ENCODE results near the gene EFCAB6.

EFCAB6 gene

DNA sequence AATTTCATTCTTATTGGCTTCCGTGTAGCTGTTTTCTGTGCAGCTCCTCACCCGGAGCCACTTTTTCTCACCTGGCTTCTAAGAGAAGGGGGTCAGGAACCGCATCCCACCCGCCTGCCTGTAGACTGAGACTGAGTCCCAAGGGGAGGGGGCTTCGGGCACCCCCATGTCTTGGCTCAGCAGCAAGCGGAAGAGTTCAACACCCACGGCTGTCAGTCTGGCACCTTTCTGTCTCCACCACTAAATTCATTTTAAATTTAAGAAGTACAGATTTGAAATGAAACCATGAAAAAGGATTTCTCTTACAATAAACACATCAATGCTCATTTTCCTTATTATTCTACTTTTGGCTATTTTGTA is 66.7 kb downstream of the EFCAB6 start:
- TF ChIP-seq, protein P1, sequence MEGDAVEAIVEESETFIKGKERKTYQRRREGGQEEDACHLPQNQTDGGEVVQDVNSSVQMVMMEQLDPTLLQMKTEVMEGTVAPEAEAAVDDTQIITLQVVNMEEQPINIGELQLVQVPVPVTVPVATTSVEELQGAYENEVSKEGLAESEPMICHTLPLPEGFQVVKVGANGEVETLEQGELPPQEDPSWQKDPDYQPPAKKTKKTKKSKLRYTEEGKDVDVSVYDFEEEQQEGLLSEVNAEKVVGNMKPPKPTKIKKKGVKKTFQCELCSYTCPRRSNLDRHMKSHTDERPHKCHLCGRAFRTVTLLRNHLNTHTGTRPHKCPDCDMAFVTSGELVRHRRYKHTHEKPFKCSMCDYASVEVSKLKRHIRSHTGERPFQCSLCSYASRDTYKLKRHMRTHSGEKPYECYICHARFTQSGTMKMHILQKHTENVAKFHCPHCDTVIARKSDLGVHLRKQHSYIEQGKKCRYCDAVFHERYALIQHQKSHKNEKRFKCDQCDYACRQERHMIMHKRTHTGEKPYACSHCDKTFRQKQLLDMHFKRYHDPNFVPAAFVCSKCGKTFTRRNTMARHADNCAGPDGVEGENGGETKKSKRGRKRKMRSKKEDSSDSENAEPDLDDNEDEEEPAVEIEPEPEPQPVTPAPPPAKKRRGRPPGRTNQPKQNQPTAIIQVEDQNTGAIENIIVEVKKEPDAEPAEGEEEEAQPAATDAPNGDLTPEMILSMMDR (conservative IDR thresholded peaks at IDR 0.05; ENCODE audit: low read length): no peak
- no peak for TF ChIP-seq EZH2phosphoT487 (IDR thresholded peaks at IDR 0.05; ENCODE audit: borderline replicate concordance)
- Histone ChIP-seq H3K4me1 (ENCODE audit: insufficient read depth, low read length, poor library complexity, severe bottlenecking) (no peaks in the 10 kb centered on the region), H3K9me3 (ENCODE audit: insufficient read depth, low read depth, low read length) (no peaks in the 10 kb centered on the region), H2AFZ (ENCODE audit: low read length) (no peak overlapping the region), H3K79me2 (ENCODE audit: insufficient read depth, low read length) (no peaks in the 10 kb centered on the region), H3F3A (ENCODE audit: low read depth) (no peaks in the 10 kb centered on the region), H4K20me1 (ENCODE audit: insufficient read depth, low read length, poor library complexity, severe bottlenecking) (no peaks in the 10 kb centered on the region), H3K9ac (ENCODE audit: low read depth, low read length, poor library complexity, severe bottlenecking) (no peak overlapping the region), H3K4me3 (ENCODE audit: low read length, poor library complexity, severe bottlenecking) (no peak overlapping the region), H3K27me3 (ENCODE audit: insufficient read depth, low read length, poor library complexity, severe bottlenecking) (no peaks in the 10 kb centered on the region), H3K4me2 (ENCODE audit: low read depth, low read length, poor library complexity, severe bottlenecking) (no peak overlapping the region), H3K9me2 (replicated peaks; ENCODE audit: low read depth, low read length) (no peaks in the 10 kb centered on the region), H3K36me3 (ENCODE audit: insufficient read depth, low read length) (no peaks in the 10 kb centered on the region)

DNA sequence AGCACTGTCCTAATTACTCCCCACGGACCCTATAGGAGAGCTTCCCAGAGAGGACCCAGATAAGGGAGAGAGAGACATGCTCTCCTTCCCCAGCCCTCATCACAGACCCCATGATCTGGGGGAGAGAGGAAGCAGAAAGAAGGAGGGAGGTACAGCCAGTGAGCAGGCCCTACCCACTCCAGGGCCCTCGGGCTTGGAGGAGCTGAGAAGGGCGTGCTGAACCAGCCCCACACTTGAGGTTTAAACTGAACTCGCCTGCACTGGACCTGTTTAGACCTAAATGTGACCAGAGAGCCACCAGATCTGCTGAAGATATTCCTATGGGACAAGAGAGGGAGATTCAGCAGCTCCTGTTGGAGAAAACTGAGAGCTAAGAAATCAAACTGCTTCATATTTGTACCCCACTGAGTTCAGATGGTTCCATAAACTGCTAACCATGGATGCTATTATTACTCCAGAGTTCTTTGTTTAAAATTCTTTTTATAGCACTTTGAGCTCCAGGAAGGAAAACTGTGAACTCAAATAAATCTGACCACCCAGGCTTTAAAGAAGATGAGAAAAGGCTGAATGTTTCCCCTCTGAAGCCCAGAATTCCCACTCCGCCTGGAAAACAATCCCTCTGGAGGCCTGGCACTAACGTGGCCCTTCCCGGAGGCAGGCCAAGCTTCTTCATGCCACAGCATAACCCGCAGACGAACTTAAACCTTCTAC is 67.2 kb downstream of the EFCAB6 start:
- Histone ChIP-seq H3K4me3 (ENCODE audit: low read length, poor library complexity, severe bottlenecking) (no peak overlapping the region), H2AFZ (ENCODE audit: low read length) (no peak overlapping the region), H3K9me2 (replicated peaks; ENCODE audit: low read depth, low read length) (no peaks in the 10 kb centered on the region), H3K27me3 (ENCODE audit: insufficient read depth, low read length, poor library complexity, severe bottlenecking) (no peaks in the 10 kb centered on the region), H3K9ac (ENCODE audit: low read depth, low read length, poor library complexity, severe bottlenecking) (no peak overlapping the region), H3K9me3 (ENCODE audit: insufficient read depth, low read depth, low read length) (no peaks in the 10 kb centered on the region), H3K4me1 (ENCODE audit: insufficient read depth, low read length, poor library complexity, severe bottlenecking) (no peaks in the 10 kb centered on the region), H3K79me2 (ENCODE audit: insufficient read depth, low read length) (no peaks in the 10 kb centered on the region), H3K36me3 (ENCODE audit: insufficient read depth, low read length) (no peaks in the 10 kb centered on the region), H3F3A (ENCODE audit: low read depth) (no peaks in the 10 kb centered on the region), H4K20me1 (ENCODE audit: insufficient read depth, low read length, poor library complexity, severe bottlenecking) (no peaks in the 10 kb centered on the region), H3K4me2 (ENCODE audit: low read depth, low read length, poor library complexity, severe bottlenecking) (no peak overlapping the region)
- TF ChIP-seq EZH2phosphoT487 (IDR thresholded peaks at IDR 0.05; ENCODE audit: borderline replicate concordance): no peak

DNA sequence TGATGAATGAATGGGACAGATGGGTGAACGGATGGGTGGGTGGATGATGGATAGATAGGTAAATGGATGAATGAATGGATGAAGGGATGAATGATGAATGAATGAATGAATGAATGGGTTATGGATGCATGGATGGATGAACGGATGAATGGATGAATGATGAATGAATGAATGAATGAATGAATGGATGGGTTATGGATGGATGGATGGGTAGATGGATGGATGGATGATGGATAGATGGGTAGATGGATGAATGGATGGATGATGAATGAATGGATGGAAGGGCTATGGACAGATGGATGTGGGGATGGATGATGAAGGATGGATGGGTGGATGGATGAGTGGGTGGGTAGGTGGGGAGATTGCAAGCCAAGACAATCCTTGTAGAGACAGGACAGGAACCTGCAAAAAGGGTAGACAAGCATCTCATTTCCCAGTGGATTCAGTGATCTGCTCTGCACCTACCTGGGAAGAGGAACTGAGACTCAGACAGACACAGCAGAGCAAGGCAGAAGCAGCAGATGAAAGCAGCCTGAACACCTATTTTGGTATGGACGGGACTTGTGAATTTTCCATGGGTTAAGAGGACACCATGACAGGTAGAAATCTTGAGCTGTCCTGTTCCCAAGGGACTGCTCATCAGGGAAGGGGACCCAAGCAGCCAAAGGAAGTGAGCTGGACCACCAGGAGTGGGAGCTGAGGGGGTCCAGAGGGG is 68.0 kb downstream of the EFCAB6 start:
- H3K9ac ChIP-seq (ENCODE audit: low read depth, low read length, poor library complexity, severe bottlenecking): no peak overlapping the region
- H3K27me3 ChIP-seq (ENCODE audit: insufficient read depth, low read length, poor library complexity, severe bottlenecking): no peaks in the 10 kb centered on the region
- no peaks in the 10 kb centered on the region for H3K36me3 ChIP-seq (ENCODE audit: insufficient read depth, low read length)
- no peaks in the 10 kb centered on the region for H3K4me1 ChIP-seq (ENCODE audit: insufficient read depth, low read length, poor library complexity, severe bottlenecking)
- no peak overlapping the region for H2AFZ ChIP-seq (ENCODE audit: low read length)
- H3K9me3 ChIP-seq (ENCODE audit: insufficient read depth, low read depth, low read length): no peaks in the 10 kb centered on the region
- no peaks in the 10 kb centered on the region for H4K20me1 ChIP-seq (ENCODE audit: insufficient read depth, low read length, poor library complexity, severe bottlenecking)
- H3K4me2 ChIP-seq (ENCODE audit: low read depth, low read length, poor library complexity, severe bottlenecking): no peak overlapping the region
- no peaks in the 10 kb centered on the region for H3K79me2 ChIP-seq (ENCODE audit: insufficient read depth, low read length)
- H3K9me2 ChIP-seq (replicated peaks; ENCODE audit: low read depth, low read length): no peaks in the 10 kb centered on the region
- TF ChIP-seq EZH2phosphoT487 (IDR thresholded peaks at IDR 0.05; ENCODE audit: borderline replicate concordance): no peak
- TF ChIP-seq, protein P1 (conservative IDR thresholded peaks at IDR 0.05; ENCODE audit: low read length): no peak
- no peaks in the 10 kb centered on the region for H3F3A ChIP-seq (ENCODE audit: low read depth)
- no peak overlapping the region for H3K4me3 ChIP-seq (ENCODE audit: low read length, poor library complexity, severe bottlenecking)
